Measurements from ENCODE around the gene PIGM.

The PIGM gene

DNA sequence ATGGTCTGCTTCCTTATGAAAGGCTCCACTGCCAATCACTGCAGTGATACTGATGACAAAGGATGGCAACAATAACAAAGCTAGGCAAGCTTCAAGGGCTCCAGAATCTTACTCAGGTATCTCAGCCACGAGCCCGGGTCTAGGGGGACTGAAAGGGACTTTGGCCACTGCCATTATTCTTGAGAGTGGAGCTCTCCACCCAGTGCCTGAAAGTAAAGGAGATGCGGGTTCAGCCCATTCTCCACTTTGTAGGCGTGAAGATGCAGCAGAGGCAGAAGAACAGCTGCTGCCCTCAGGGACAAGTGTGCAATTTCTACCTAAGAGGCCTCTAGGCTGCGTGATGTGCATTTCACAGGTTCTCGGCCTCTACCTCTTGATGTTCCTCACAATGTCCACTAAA is 46.3 kb downstream of the PIGM start:
- H3K4me3 ChIP-seq (ENCODE audit: low read depth, low read length) = no peak overlapping the region
- TF ChIP-seq CTCF (IDR thresholded peaks at IDR 0.05; ENCODE audit: insufficient read depth, low read depth, low read length, missing control alignments) = no peak
- no peak for DNase-seq (ENCODE audit: low read depth)

GRCh38 chr1:159983681-159984080 is 48.1 kb downstream of the PIGM start:
- no peak for DNase-seq (ENCODE audit: low read depth)
- no peak for TF ChIP-seq CTCF (IDR thresholded peaks at IDR 0.05; ENCODE audit: insufficient read depth, low read depth, low read length, missing control alignments)
- no peak overlapping the region for H3K4me3 ChIP-seq (ENCODE audit: low read depth, low read length)

GRCh38 chr1:159982280-159982679 is 49.5 kb downstream of the PIGM start:
- no peak for DNase-seq (ENCODE audit: low read depth)
- TF ChIP-seq CTCF (IDR thresholded peaks at IDR 0.05; ENCODE audit: insufficient read depth, low read depth, low read length, missing control alignments) = no peak
- H3K4me3 ChIP-seq (ENCODE audit: low read depth, low read length) = no peak overlapping the region

- no peak for DNase-seq (ENCODE audit: low read depth)
- no peak for TF ChIP-seq CTCF (IDR thresholded peaks at IDR 0.05; ENCODE audit: insufficient read depth, low read depth, low read length, missing control alignments)
- no peak overlapping the region for H3K4me3 ChIP-seq (ENCODE audit: low read depth, low read length)
These were observed 50.3 kb downstream of the PIGM start for GRCh38 chr1:159981351-159982055.

DNA sequence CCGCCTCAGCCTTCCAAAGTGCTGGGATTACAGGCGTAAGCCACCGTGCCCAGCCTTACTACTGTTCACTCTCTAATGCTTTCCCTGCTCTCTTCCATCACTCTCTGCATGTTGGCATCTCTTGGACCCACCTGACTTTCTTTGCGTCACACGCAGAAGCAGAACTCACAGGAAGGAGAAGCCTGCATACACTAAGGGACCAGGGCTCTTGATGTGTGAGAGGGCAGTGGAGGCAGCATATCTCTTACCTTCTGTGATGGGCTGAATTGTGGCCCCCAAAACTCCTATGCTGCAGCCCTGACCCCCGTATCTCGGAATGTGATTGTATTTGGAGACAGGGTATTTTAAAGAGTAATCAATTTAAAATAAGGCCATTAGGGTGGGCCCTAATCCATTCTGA is 51.0 kb downstream of the PIGM start:
- DNase-seq (ENCODE audit: low read depth) = no peak
- H3K4me3 ChIP-seq (ENCODE audit: low read depth, low read length) = no peak overlapping the region
- TF ChIP-seq CTCF (IDR thresholded peaks at IDR 0.05; ENCODE audit: insufficient read depth, low read depth, low read length, missing control alignments) = no peak

DNA sequence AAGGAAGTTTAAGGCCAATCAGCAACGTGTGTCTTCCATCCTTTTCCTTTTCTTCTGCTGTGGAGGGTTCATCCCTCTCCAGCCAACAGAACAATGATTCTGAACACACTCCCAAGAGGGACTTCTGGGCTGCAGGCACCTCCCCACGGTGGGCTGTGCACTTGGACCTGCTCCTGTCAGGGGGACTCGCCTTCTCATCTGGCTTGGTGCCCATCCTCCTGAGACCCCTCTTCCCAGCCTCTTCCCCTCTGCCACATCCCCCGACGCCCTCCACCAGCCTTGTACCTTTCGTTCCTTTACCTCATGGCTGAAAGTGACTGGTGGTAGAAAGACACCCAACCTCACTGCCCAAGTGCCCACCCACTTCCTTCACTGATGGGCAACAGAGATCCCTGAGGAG is 51.7 kb downstream of the PIGM start:
- no peak overlapping the region for H3K4me3 ChIP-seq (ENCODE audit: low read depth, low read length)
- DNase-seq (ENCODE audit: low read depth) = no peak
- TF ChIP-seq CTCF (IDR thresholded peaks at IDR 0.05; ENCODE audit: insufficient read depth, low read depth, low read length, missing control alignments) = no peak

- DNase-seq (ENCODE audit: low read depth) = no peak
- no peak for TF ChIP-seq CTCF (IDR thresholded peaks at IDR 0.05; ENCODE audit: insufficient read depth, low read depth, low read length, missing control alignments)
- no peak overlapping the region for H3K4me3 ChIP-seq (ENCODE audit: low read depth, low read length)
These were observed 52.5 kb downstream of the PIGM start for GRCh38 chr1:159979257-159979656.
